Stimulated activated CD8-positive, alpha-beta memory T cell treated with anti-CD3 and anti-CD28 coated beads, Interleukin-4, amount 100 ng/mL, for 48 hours (primary cell): ENCODE measurements around the gene TBC1D3B.
A peak's percentile ranks its signal among the peaks of the same experiment; 100 is the strongest.
"Not testable (repeated sequence)": the region's sequence is repeated elsewhere in the genome, so short reads cannot be mapped to it uniquely, and the experiment has no call there.

Experiments used
- DNase-seq: peaks from one replicate; pipeline ENCODE4 v3.0.0-alpha.2; 2020

Gene TBC1D3B

DNA sequence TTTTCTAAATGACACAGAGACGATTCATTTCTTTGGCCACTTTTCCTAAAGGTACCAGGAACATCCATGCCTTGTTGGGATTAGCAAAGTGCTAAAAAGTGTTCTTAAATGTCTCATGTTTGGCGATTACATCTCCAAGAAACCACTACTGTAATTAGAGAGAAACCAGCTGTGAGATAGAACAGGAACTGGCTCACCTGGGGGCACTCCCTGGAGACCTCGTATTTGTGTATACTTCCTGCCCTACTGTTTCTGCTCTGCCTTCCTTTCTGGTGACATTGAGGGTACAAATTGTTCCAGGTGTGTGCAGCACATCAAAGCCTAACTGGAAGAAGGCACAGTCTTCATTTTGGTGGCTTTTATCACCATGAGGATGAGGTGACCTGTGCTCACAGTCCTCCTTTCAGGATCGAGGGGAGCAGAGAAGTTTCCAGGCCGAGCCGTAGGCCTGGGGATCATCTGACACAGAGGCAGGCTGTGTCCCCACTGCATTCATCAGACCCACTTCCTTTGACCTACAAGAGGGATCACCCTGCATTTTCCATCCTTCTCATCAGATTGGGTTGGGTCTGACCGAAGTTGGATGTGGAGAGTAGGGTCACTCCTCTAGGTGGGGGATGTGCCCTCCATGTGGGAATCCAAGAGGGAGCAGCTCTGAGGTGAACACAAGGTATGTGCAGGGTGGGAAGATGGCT, 49.1 kb downstream of the TBC1D3B start:
- DNase-seq, result no peak

- DNase-seq, result no peak
These were observed 51.3 kb downstream of the TBC1D3B start for GRCh38 chr17:36124879-36125824.

- DNase-seq, result no peak
These were observed 53.0 kb downstream of the TBC1D3B start for GRCh38 chr17:36123431-36123830.

DNA sequence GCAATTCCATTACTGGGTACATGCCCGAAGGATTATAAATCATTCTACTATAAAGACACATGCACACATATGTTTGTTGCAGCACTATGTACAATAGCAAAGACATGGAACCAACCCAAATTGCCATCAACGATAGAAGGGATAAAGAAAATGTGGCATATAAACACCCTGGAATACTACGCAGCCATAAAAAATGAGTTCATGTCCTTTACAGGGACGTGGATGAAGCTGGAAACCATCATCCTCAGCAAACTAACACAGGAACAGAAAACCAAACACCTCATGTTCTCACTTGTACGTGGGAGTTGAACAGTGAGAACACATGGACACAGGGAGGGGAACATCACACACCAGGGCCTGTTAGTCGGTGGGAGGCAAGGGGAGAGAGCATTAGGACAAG, 55.3 kb downstream of the TBC1D3B start:
- not testable (repeated sequence) for DNase-seq

GRCh38 chr17:36120221-36120620, 56.2 kb downstream of the TBC1D3B start:
- no peak for DNase-seq

DNA sequence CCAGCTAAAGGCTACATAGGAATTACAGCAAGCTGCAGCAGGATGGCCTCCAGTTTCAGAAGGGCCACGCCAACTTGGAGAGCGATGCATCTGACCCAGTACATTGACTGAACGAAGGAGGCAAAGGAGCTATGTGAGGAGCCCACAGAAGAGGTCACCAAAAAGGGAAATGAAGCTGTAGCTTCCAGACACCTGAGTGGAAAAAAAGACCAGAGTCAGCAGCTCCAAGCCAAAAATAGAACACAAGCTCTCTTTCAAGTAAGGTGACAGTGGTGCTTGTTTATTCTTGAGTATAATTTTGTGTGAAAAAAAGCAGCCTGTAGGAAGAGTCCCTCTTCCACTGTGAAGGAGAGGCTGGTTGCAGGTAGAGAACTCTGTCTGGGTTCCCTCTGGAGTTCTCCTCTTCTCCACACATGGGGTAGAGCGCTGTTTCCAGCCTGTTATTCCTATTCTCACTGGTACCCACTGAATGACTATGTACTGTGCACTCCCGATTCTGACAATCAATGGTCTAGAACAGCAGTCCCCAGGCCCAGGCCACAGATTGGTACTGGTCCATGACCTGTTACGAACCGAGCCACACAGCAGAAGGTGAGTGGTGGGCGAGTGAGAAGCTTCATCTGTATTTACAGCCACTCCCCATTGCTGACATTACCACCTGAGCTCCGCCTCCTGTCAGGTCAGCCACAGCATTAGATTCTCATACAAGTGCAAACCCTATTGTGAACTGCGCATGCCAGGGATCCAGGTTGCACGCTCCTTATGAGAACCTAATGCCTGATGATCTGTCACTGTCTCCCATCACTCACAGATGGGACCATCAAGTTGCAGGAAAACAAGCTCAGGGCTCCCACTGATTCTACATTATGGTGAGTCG, 57.7 kb downstream of the TBC1D3B start:
- DNase-seq, result no peak

GRCh38 chr17:36117505-36118382, 58.7 kb downstream of the TBC1D3B start:
- peak; percentile 59 for DNase-seq
